GM19395 (cell line): ENCODE measurements around the gene KLHL3.
A peak's percentile ranks its signal among the peaks of the same experiment; 100 is the strongest.

Experiments used
- ATAC-seq: cut with Tn5 transposase; IDR thresholded peaks from one replicate; pipeline ENCODE4 v1.9.1; 2021; ENCODE audit warnings: mild to moderate bottlenecking, moderate library complexity; ENCODE audit not compliant: unreplicated experiment

The KLHL3 gene

DNA sequence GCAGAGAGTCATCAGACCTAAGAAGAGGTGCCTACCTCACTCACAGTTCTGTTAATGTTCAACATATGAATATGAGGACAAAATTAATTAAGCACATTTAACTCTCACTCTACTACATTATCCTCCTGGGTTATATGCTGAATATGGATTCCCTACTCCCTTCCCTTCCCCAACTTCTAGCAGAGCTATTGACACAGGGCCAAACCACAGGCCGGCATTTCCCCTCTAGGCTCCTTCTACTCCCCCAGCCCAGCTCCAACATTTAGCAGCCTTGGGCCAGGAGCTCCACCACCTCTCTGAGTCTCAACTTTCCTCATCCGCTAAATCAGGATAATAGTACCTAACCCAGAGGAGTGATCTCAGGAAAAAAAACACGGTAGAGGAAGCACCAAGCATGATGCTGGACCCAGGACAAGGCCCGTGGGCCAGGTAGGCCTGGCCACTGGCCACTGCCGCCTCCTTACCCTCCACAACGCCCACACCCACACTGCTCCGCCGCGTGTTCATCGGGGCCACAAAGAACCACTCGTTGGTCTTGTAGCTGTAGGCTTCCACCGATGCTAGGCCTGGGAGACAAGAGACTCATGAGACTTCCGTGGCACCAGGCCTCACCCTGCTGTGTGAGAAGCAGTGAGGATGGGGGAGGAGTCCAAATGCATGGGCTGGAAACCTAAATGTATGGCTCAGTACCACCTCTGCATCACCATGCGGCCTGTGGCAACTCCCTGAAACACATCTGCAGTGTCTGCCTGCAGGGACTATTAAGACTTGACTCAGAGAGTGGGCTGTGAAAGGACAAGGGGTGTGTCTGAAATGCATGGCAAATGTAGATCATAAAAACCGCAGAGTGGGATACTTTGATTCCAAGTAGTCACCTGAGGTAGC, 98.8 kb downstream of the KLHL3 start:
- no peak for ATAC-seq

DNA sequence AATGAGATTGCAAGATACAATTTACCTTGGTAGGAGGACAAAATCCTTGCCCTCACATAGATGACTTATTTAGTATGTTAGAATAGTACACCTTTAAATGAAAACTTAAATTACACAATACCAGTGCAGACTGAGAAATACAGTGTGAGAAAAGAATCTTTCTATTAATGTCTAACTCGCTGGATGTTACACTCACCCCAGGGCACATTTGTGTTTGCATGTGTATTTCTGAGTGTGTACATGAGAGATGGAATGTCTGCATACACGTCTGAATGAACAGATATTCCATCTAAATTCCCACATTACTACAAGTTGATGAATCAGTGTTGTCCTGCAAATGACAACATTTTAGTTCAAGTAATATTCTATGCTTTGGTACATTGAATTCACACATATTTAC, 99.8 kb downstream of the KLHL3 start:
- no peak for ATAC-seq

DNA sequence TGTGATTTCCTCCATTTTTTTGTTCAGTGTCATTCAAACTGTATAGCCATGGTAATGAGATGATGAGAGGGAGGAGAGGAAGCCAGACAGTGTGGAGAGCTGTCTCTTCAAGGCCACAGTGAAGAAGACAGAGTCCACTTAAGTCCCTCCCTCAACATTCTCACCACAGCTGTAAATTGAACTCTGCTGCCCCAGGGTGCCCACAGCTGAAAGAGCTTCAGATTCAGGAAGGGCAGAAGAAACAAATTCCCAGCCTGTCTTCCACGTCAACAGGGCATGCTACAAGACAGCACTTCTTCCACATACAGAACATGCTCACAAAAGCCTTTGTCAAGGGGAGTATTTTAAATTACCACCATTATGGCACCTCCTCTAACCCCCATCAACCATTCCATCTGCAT, 100.4 kb downstream of the KLHL3 start:
- no peak for ATAC-seq

DNA sequence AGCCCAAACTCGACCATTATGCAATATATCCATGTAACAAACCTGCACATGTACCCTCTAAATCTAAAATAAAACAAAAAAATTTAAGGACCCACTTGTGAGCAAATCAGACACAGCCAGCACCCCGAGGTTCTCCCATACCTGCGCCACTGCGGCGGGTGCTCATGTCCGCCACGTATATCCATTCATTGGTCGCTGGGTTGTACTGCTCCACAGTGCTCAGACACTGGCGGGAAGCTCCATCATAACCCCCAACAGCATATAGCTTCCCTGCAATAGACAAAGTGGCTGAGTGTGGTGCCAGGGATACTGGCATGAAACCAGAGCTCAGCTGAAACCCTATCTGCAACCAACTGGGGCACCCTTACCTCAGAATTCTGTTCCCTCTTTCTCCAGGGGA, 102.0 kb downstream of the KLHL3 start:
- no peak for ATAC-seq

DNA sequence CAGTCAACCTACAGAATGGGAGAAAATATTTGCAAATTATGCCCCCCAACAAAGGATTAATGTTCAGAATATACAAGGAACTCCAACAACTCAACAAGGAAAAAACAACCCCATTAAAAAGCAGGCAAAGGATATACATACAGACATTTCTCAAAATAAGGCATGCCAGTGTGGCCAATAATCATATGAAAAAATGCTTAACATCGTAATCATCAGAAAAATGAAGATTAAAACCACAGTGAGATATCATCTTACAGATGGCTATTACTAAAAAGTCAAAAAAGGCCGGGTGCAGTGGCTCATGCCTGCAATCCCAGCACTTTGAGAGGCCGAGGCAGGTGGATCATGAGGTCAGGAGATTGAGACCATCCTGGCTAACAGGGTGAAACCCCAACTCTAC, 103.2 kb downstream of the KLHL3 start:
- ATAC-seq, result no peak

DNA sequence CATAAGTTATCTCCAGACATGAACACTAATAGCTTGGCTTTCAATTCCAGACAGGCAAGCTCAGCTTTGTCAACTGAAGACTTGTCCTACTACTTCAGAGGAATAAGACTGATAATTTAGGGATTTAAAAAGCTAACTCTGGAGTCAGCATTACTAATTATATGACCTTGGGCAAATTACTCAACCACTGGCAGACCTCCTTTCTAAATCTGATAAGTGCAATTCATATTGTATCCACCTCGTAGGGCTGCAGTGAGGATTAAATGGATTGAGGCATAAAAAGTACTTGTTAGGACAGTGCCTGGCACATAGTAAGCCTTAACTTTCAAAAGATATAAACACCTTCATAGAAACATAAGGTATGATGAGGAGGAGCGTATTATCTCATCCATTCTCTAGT, 104.4 kb downstream of the KLHL3 start:
- ATAC-seq, result no peak

DNA sequence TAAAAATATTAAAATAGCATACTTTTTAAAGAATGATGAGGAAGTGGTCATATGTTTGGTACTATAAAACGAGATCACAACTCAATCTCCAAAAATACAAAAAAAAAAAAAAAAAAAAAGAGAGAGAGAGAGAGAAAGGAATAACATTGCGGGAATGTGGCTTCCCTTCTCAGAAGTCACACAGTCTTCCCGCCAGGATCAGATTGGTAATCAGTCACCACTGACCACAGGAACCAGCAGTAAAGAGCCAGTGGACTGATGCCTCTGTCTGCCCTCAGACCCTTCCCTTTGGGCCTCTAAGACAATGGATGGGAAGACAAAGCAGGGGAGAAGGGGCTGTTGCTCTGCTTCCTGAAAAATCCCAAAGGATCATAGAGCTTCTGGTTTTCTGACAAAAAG, 104.9 kb downstream of the KLHL3 start:
- ATAC-seq, result no peak

DNA sequence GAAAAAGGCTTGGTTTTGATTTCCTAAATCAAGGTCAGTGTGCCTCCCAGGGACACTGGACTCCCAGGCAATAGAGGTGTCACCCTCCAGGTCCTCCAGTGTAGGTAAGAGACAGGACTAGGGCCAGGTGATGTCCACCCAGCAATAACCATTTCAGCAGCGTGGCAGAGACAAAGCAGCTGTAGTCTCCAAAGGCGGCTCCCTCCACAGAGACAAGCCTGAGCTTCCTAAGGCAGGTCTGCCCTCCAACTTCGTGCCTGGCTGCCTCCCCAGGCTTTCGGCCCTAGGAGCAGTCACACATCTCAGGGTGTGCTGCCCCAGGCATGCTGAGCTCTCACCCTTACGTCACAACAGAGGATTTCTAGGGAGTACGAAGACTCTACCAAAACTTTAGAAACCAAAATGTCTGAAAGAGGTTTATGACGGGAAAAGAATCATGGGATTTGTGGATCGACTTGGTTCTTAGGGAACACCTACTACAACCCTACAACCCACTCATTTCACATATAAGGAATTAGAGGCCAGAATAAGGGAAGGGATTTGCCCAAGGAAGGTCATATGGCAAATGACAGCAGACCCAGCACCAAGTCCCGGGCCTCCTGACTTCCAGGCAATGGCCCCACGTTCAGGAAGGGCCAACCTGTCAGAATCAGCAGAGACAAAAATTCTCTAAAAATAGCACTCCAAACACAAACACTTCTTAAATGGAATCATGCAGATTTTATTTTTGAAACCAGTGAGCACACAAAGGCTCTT, 105.5 kb downstream of the KLHL3 start:
- no peak for ATAC-seq

DNA sequence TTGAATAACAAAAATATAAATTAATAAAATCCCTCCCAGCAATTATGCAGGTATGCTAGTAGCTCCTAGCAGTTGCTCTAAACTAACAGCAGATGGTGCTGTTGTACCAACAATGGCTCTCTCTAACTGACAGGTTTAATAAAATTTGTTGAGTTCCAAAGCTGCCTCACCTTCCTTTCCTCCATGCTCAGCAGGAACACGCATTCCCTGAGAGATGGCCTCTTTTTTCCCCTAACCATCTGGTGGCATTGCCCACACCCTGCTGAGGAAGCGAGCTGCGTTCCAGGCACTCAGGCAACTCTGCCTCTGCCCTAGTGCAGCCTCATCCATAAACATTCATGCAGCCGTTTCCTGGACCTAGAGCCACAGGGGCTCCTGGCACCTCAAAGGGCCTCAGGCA, 106.2 kb downstream of the KLHL3 start:
- no peak for ATAC-seq

DNA sequence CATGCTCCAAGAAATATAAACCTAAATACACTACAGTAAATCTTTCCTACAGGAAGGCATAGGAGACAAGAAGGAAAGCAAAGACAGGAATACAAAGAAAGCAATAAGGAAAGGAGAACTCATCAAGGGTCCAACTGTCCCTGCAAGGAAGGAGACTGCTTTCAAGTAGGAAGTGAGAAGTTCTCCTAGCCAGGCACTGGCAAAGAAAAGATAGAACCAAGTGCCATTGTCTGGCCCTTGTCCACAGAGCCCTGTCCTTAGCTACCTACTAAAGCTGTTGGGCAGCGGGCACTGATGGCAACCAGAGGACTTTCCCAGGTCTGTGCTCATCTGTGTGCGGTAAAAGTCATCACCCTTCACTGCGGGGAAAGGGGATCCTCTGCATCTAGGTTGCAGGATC, 108.2 kb downstream of the KLHL3 start:
- ATAC-seq, result no peak

DNA sequence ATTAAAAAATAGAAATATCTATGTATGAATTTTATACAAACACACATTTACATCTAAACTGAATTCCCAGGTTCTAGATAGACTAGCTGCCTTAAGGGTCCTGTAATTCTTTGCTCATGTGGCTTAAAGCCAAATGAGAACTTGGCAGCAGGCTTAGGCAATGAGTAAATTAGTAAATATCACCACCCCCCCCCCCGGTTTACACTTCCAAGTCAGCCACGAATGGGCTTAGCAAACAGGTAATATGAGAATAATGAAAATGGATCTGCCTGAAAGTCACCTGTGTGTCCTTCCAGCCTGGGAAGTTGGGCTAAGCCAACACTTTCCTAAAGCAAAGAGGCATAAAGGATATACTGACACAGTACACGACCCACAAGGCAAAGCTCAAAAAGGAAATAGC, 108.6 kb downstream of the KLHL3 start:
- no peak for ATAC-seq

DNA sequence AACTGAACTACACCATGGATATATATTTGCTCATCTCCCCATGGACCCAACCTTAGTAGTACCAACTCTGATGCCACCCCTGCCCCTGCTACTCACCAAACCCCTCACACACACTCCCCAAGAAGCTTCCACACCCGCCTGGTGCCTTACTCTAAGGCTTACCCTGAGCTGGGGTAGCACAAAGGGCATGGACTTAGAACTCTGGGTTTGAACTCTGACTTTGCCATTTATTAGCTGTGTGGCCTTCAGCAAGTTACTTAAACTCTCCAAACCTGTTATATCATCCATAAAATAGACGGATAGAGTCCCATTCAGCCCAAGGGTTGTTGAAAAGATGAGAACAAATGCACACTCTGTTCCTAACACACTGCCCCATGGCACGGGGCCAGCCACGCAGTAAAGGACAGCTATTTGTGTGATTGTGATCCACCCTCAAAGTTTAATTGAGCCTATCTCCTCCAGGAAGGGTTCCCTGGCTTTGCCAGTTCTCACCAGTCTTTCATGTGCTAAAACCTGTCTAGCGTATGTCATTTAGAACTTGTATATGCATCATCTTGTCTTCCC, 111.0 kb downstream of the KLHL3 start:
- no peak for ATAC-seq

DNA sequence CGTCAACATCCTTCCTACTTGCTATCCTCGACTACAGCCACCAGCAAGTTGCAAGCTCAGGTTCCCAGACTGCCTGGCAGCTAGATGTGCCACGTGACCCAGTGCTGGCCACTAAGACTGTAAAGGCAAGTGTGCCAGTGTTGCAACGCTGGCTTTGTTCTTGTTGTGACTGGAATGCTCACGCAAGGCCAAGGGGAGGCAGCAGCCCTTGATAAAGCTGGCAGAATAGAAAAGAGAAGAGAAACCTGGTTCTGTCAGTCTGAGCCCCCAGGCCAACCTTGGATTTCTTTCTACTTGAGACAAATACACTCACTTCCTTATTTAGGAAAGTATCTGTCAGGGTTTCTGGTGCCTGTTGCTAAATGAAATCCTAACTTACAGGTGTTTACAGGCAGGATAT, 113.0 kb downstream of the KLHL3 start:
- peak; percentile 78 for ATAC-seq

DNA sequence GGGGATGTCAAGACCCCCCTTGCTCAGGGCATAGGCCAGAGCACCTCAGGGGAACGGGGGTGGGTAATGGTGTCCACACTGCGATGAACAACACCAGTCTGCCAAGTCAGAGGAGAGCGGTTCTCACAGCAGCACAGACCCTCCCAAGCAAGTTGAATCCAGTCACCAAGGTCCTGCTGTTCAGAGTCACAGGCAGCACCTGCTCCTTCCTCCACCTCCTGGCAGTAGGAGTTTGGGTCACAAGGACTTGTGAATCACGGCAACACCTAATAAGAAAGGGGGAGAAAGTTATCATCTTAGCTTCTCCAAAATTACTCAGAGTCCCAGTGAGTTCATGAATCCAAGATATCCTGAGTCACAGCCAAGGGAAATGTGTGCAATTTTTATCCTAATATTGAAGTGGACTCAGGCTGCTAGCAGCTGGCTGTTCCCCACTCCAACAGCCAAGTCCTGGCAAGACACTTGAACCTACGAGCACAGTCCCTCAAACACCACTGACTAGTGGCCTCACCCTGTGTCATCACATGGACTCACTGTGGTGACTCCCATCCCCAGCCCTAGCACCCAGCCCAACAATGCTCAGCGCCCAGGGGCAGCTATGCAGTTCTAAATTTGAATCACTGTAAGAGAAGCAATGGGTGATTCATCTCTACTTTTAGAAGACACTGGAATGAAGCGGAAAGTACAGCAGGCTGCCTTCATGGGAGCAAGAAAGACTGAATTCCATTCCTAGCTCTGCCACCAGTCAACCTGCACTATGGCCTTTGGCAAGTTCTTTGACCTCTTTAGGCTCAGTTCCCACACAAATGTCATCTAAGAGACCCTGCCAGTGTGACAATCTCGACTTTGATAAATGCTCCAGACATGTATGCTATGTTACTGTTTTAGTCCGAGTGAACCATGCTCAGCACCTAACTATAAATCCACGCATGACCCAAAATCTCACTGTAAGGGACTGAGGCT, 113.7 kb downstream of the KLHL3 start:
- ATAC-seq, result no peak

DNA sequence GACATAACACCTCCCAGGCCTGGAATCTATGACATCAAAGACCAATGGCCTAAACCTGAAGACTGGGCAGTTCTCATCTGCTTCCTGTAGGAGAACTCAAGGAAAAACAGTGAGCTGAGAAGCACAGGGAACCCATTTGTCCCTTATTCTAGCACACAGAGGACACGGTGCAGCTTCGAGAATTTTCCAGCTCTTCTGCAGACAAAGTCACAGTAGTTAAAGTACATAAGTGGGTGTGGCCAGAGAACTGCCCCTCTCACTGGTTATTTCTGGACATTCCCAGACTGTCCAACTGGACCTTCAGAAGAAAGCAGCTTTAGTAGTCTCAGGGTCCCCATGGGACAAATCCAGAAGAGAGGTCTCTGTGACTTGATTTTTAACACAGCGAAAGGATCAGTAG, 114.6 kb downstream of the KLHL3 start:
- ATAC-seq, result no peak

DNA sequence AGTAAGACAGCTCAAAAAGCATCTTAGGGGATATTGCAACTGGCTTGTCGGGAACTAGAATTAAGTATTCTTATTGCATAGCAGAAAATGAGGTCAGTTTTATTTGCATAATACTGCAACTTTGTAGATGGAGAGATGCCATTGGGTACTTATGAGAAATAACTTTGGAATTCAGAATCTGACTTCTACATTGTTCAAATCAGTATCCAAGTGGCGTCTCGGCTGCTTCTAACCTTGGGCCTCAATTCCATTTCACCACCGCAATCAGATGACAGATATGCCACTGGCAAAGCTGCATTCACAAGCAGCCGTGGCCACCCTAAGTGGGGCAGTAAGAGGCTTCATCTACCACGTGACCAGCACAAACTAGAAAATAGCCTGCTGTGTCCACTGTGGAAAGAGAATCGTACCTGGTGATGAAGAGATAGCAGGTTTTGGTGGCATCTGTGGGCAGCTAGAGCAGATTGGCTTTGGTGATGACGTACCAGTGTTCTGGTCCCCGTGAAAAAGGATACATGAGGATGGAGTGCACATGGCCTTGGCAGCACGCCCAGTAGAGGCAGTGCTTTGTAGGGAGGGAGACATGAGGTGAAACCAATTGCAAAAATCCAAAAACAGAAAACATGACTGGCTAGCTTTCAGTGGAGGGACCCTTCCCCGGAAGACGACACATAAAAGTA, 116.6 kb downstream of the KLHL3 start:
- no peak for ATAC-seq

DNA sequence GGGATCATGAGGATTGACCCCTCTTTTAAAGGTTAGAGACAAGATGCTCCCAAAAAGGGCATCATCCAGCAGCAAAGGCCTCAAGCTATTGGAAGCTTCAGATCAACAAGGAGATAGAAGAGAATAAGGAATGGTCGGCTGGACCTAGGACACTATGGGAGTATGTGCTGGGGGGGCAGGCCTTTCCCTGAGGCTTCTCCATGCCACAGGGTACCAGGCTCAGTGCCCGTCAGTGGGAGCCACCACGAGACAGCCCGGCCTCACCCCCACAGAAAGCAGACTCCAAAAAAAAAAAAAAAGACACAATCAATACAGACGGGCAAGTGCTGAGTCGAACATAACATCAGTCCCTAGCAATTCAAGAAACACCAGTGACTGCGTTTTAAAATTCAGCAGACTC, 117.4 kb downstream of the KLHL3 start:
- ATAC-seq, result no peak

DNA sequence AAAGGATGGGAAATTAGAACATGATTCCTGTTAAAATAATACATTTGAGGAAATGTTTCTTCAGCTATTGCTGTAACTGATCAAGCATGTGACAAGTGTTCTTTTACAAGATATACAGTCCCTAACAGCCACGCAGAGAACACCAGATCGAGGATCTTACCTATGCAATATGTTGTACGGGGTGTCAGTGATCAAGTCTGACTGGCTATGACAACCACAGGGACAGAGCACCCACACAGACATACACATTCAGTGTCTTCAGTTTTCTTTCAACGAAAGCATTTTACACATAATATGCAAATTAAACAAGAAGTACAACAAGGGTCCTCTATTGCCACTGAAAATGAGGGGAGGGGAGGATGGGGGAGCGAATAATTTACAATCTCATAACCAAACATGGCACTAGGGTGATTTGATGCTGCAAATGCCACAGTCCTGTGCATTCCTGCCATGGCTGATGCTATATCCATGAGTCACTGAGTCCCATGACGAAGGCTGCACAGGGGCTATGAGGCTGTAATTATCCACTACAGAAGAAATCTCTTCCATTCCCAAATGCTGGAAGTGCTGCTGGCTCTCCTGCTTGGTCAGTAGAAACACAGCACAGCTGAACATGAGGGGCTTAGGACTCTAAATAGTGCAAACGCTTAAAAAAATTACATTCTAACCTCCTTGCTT, 118.2 kb downstream of the KLHL3 start:
- ATAC-seq, result no peak

DNA sequence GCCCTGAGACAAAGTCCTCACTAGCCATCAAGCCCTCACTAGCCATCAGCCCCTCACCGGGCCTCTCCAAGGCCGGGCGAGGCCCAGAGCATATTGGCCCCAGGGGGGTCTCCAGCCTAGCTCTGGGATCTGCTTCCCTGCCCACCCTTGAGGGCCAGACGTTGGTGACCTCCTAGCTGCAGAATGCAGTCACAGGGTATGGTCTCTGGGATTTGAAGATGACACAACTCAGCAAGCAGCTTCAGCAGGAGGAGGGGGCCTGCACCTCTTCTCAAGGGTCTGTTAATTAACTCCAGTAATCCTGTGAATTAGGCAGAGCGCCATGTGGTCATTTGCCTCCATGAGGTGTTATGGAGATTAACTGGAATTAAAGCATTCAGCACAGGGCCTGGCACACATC, 119.8 kb downstream of the KLHL3 start:
- ATAC-seq, result no peak
